ENCODE measurements around the gene FXR1. TPM values are rescaled to one million over a fixed set of nuclear protein-coding genes. Genes with fewer than 3 reads are reported as not detected.
"Not testable (repeated sequence)": the region's sequence is repeated elsewhere in the genome, so short reads cannot be mapped to it uniquely, and the experiment has no call there.

Gene FXR1
- polyA plus RNA-seq, 4 donors: 158 to 242 (median 226) TPM

- not testable (repeated sequence) for DNase-seq (ENCODE audit: low read depth in 4 of 4, low spot score in 3 of 4)
Observed at GRCh38 chr3:181003469-181003868, 91.0 kb downstream of the FXR1 start.

- DNase-seq (ENCODE audit: low read depth in 4 of 4, low spot score in 3 of 4): no peak
Observed at GRCh38 chr3:181006541-181006940, 94.1 kb downstream of the FXR1 start.

GRCh38 chr3:181007262-181007661 is 94.8 kb downstream of the FXR1 start:
- DNase-seq (ENCODE audit: low read depth in 4 of 4, low spot score in 3 of 4): no peak

- no peak for DNase-seq (ENCODE audit: low read depth in 4 of 4, low spot score in 3 of 4)
Observed at GRCh38 chr3:181008796-181009195, 96.3 kb downstream of the FXR1 start.

DNA sequence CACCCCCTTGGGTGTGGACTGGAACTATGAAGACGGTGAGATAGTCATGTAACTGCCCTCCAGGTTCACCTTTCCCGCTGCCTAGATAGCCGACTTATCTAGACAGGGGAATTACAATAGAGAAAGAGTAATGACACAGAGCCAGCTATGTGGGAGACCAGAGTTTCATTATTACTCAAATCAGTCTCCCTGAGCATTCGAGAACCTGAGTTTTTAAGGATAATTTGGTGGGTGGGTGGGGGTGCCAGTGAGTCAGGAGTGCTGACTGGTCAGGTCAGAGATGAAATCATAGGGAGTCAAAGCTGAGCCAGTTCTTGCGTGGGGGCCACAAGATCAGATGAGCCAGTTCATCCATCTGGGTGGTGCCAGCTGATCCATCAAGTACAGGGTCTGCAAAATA is 96.8 kb downstream of the FXR1 start:
- no peak for DNase-seq (ENCODE audit: low read depth in 4 of 4, low spot score in 3 of 4)

- DNase-seq (ENCODE audit: low read depth in 4 of 4, low spot score in 3 of 4): no peak
Observed at GRCh38 chr3:181017690-181018089, 105.2 kb downstream of the FXR1 start.

- DNase-seq (ENCODE audit: low read depth in 4 of 4, low spot score in 3 of 4): no peak
Observed at GRCh38 chr3:181025204-181025603, 112.7 kb downstream of the FXR1 start.

- no peak for DNase-seq (ENCODE audit: low read depth in 4 of 4, low spot score in 3 of 4)
Observed at GRCh38 chr3:181030948-181031347, 118.5 kb downstream of the FXR1 start.

Other genes with a start within 250 kb of the FXR1 start
- 1 to 10 TPM; 3.1 to 8.2 (median 4.3) TPM for gene CCDC39, start 233.2 kb upstream of the FXR1 start, polyA plus RNA-seq (ENCODE audit: insufficient read length in 4 of 4)
- gene DNAJC19, start 77.1 kb downstream of the FXR1 start, polyA plus RNA-seq (ENCODE audit: insufficient read length in 4 of 4): 10 to 100 TPM; 47.0 to 82.6 (median 73.9) TPM